GM19239 (cell line): ENCODE measurements around the gene BRCC3.
A peak's percentile ranks its signal among the peaks of the same experiment; 100 is the strongest.
"Not testable (repeated sequence)": the region's sequence is repeated elsewhere in the genome, so short reads cannot be mapped to it uniquely, and the experiment has no call there.

Experiments
- DNase-seq: peaks from one replicate; pipeline ENCODE4 v3.0.0; 2011; ENCODE audit warnings: low spot score; ENCODE audit not compliant: insufficient read length
- FAIRE-seq: peaks from 2 replicates; lab custom pipeline; 2011; peaks lifted over from hg19 to GRCh38; lab: Jason Lieb, UNC

BRCC3 gene

GRCh38 chrX:155132110-155132509 is 60.8 kb downstream of the BRCC3 start:
- no peak for FAIRE-seq
- DNase-seq = no peak

- DNase-seq = no peak
- FAIRE-seq = no peak
Observed at GRCh38 chrX:155134255-155134654, 62.9 kb downstream of the BRCC3 start.

- FAIRE-seq = peak; percentile 57
- no peak for DNase-seq
Observed at GRCh38 chrX:155143959-155144548, 72.7 kb downstream of the BRCC3 start.

- no peak for DNase-seq
- FAIRE-seq = no peak
Observed at GRCh38 chrX:155144926-155145325, 73.6 kb downstream of the BRCC3 start.

GRCh38 chrX:155147612-155148011 is 76.3 kb downstream of the BRCC3 start:
- peak; percentile 28 for FAIRE-seq
- not testable (repeated sequence) for DNase-seq

GRCh38 chrX:155148166-155148565 is 76.9 kb downstream of the BRCC3 start:
- not testable (repeated sequence) for FAIRE-seq, DNase-seq

- DNase-seq = no peak
- FAIRE-seq = peak; percentile 96
Observed at GRCh38 chrX:155148724-155149537, 77.6 kb downstream of the BRCC3 start.

- DNase-seq (no peak), FAIRE-seq (no peak)
Observed at GRCh38 chrX:155169881-155170280, 98.6 kb downstream of the BRCC3 start.
